Uterus (tissue), 2 donors: ENCODE data around the gene ITPR1.

ENCODE experiments used
- CTCF ChIP-seq, 4 experiments: fragments of 200-600 bp in 2 of 4; fragments of 450-650 bp in 2 of 4; sonication (generic) in 2 of 4; IDR thresholded peaks; one replicate each; pipeline ENCODE4 v1.5.1; 2016 to 2019; ENCODE audit warnings: antibody characterized with exemption in 4 of 4, mild to moderate bottlenecking in 2 of 4, moderate library complexity in 1 of 4
- POLR2A ChIP-seq, 2 donors: fragments of 450-650 bp; IDR thresholded peaks; one replicate each; pipeline ENCODE4 v1.6.1; 2016; ENCODE audit warnings: antibody characterized with exemption in 2 of 2, mild to moderate bottlenecking in 1 of 2, moderate library complexity in 1 of 2

GRCh38 chr3:4574426-4574965 is 81.3 kb downstream of the ITPR1 start:
- no peak for TF ChIP-seq CTCF (IDR thresholded peaks at IDR 0.05)
- no peak for TF ChIP-seq POLR2A (IDR thresholded peaks at IDR 0.05)
